Stimulated activated CD8-positive, alpha-beta memory T cell treated with anti-CD3 and anti-CD28 coated beads, Interleukin-4, amount 100 ng/mL, for 48 hours (primary cell): ENCODE results near the gene RNLS.
A peak's percentile ranks its signal among the peaks of the same experiment; 100 is the strongest.

Source experiments
- DNase-seq: peaks from one replicate; pipeline ENCODE4 v3.0.0-alpha.2; 2020

Gene RNLS

DNA sequence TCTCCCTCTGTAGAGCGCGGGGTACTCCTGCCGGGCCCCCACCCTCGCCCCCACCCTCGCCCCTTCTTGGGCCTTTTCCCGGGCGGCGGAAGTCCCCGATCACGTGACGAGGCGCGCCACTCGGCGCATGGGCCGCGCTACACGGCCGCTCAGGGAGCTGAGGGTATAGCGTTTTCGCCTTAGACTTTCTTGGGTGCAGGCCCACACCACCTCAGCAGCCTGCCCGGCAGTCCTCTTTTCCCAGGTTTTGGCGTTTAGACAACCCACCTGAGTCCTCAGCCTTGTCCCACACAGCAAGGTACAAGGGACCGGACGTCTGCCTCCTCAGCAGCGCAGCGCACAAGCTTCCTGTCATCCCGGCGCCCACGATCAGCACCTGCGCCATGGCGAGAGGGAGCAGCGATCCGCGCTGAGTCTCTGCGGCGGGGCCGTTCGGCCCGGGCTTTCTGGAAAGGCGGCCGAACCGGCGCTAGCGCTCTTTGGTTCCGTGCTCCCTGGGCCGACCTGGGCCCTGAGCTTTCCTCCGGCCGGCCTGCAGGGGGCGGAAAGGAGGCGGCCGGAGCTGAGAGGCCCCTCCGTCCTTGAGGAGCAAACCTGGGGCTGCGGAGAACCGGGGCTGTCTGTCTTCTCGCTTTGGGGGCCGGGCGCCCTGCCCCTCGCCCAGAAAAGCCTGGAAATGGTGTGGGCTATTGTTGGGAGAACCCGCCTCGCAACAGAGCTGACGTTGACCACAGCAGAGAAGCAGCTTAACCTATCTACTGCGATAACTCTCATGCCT lies at the start of gene RNLS:
Gene RNLS, minus strand, starts transcription at position 513 of the 778 bp plus-strand sequence.
- peak; percentile 78 for DNase-seq

DNA sequence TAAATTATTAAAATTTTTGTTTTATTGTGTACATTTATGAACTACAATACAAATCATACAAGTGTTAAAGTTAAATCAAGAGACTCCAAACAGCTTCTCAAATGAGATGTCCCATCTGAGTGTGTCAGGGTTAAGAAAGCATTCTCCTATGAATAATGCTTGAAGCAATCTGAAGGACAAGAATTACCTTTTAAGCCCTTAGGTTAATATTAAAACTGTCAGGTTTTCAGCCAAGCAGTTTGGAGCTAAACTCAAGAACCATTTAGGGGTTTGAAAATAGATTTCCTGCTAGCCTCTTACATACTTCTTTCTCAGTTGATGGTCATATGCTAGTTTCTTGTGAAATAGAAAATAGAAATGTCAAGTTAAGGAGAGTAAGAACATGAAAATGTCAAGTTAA lies 41.7 kb upstream of the RNLS start:
- no peak for DNase-seq

DNA sequence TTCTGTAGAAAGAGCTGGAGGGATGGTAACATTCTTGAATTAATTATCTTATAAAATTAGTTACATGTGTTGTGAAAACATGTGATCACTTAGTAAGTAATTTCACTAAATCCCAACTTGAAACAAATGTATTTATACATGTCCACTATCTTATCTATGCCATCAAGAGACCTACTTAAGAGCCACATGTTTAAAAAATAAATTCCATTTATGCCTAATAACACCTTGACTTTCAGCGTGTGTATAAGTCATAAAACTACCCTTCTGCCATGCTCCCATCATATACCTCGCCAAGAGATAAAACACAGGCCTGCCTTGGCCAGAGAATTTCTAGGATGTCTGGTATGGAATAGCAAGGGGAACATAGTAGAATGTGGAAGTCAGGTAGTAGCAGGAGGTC lies 40.7 kb upstream of the RNLS start:
- DNase-seq: no peak

DNA sequence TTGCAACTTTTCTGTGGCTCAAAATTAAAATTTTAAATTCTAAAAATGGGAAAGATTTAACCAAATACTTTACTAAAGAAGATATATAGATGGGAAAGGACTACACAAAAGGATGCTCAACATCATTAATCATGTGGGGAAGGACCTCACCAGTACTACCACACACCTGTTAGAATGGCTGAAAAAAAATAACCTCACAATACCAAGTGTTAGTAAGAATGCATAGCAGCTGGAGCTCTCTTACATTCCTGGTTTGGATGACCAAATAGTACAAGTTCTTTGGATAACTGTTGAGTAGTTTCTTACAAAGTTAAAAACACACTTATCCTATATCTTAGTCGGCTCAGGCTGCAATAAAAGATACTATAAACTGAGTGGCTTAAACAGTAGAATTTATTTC lies 37.3 kb upstream of the RNLS start:
- no peak for DNase-seq

DNA sequence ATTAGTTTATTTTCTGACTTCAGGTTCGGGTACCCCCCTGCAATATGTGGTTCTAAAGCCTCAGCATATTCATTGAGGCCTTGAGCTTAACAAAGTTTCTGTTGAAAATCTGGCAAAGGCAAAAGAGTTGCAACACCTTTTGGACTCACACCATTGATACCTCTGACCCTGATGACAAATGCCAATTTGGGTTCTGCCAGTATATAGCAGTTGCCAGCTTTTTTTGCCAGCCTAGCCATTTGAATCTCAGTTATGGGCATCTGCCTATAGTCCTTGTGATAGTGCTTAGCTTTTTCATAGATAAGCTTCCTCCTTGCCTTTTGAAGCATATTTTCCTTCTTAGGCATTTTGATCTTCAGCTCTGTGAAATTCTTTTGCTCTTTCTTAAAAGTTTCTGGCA lies 35.4 kb upstream of the RNLS start:
- DNase-seq: no peak

DNA sequence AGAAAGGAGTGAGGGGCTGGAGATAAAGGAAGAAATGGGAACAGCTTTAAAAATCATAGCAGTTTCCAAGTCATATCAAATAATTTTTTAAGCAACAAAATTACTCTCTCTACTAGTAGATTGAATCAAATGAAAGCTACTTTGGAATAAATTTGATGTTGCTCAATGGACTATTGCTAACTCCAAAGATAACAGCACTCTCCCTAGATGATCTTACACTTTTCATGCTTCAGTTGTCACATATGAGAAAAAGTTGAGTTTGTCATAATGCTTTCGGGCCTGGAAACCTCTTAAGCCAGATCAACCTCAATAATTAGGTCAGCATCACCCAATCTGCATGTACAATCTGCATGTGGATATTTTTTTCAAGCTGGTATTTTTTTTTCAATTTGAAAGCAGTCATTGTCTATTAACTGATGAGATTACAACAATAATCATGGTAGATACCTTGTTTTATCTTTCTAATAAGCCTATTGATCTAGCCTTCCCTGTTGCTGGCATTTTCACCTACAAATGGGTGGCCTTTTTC lies 34.7 kb upstream of the RNLS start:
- no peak for DNase-seq

DNA sequence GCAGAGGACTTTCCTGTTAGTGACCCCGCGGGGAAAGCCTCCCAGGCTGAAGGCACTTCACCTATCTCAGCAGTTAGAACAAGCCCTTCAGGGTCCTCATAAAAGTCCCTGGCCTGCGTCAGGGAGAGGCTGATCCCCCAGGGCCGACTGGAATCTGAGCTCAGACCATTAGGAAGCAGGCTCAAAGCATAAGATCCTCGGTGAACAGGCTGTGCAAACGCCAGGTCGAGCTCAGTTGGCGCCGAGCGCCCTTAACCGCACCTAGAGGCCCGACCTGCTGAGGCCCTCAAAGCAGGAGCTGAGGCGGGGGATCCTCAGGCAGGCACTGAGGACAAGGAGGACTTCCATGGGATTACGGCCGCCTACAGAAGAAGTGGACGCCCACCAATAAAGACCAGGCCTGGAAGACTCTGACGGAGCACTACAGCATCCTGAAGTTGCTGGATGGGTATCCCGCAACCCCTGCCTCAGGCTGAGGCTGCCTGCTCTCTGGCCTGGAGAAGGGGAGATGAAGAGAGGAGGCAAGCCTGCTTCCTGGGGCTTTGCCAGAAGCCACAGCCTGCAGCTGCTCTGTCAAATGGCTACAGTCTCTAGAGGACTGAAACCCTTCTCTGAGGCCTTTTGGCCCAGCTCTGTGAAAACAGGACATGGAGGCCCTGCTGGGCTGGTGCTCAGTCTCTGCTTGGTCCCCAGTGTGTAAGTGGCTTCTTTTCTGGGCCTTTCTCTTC lies 33.3 kb upstream of the RNLS start:
- DNase-seq: no peak

DNA sequence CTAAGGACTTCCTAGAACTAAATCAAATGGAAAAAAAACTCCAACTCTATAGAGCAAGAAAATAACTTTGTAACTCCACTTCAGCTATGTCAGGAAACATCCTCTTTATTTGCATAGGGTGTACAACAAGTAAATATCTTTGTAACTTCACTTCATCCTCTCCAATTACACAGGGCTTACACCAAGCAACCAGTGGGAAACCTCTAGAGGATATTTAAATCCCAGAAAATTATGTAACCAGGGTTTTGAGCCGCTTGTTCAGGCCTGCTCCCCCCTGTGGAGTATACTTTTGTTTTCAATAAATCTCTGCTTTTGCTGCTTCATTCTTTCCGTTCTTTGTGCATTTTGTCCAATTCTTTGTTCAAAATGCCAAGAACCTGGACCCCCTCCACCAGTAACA lies 25.7 kb upstream of the RNLS start:
- no peak for DNase-seq

DNA sequence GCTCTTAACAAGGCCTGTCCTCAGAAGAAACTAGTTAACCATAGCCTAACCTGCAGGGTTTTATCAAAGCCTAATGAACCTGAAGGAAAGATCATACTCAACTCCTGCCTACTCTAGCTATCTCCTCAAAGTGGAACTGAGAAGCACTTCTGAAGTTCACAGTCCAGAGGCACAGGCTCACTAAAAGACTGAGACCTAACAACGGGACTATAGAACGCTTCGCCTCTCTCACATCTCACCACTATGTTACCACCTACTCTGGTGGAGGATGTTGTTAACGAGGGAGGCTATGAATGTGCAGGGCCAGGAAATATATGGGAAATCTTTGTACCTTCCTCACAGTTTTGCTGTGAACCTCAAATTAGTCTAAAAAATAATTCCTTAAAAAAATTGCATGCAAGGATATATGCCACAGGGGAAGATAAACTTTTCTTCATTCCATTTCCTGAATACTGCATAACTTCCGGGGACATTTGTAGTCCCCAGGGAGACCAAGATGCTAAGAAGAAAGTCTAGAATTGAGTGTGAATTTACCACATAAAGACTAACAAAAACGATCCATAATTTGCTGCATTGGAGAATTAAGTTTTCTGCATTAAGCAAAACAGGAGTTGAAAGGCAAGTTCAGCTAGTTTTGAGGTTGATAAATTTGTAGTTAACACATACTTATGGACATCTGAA lies 25.1 kb upstream of the RNLS start:
- DNase-seq: no peak

DNA sequence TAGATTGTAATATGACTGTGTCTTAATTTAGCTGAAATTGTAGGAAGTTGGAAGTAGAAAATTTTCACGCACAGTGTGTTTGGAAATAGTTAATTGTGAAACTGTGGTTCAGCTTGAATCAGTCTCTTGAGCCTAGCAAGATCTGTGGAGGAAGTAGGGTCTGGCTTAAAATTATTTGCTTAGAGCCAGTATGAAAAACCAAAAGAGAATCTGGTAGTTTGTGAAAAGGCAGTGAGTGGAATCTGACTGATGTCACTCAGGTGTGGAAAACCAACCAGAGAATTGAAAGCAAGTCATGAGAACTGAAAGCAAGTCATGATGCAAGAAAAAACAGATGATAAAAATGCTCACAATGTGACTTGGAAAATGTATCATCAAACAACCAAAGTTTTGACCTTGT lies 14.9 kb upstream of the RNLS start:
- DNase-seq: no peak

DNA sequence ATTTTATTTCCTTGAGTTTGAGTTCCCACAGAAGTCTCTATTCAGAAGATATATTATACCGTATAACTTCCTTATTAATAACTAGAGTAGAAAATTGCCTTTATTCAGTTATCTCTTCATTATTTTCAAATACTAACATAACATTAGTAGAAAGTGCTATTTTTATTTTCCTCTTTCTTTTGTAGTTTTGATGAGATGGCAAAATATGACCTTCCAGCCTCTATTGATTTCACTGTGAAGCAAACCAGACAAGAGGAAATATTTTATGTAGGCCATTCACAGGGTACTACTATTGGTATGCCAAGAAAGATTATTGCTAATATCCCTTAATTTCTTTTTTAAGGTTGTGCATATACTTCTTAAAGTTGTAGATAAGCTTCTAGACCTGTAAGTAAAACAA lies 11.4 kb upstream of the RNLS start:
- DNase-seq: no peak

DNA sequence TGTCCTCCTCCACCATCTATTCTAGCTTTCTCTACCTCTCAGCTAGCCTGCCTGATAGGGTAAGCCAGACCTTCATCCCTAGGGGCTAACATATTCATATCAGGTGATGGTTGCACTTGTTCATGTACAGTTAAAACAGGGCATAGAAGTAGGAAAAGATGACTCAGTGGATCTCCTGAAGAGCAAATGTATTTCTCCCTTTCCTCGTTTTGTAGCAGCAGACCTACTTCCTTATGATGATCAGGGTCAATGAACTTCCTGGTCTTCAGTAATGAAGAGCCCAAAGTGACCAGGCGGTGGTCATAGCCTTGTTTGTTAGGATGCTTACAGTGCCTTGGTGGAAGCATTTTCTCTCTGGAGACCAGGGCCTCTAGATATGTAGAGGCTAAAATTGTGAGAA lies 9.8 kb upstream of the RNLS start:
- DNase-seq: no peak

DNA sequence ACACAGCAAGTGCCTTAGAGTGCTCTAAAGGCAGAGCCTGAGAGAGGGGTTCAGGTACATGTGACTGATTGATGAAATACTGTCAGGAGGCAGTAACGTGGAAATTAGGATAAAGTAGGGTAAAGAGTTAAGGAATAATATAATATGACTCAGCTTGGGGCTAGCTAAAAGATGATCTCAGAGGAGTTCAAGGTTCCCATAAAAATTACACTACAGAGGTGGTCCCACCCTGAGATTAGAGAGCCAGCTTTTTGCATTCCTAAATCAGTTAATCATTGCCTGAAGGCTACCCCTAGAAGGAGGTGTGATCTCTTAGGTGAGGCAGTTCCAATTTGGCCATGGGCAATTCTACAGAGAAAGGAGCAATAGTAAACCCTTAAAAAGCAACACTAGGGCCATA lies 9.3 kb upstream of the RNLS start:
- no peak for DNase-seq

DNA sequence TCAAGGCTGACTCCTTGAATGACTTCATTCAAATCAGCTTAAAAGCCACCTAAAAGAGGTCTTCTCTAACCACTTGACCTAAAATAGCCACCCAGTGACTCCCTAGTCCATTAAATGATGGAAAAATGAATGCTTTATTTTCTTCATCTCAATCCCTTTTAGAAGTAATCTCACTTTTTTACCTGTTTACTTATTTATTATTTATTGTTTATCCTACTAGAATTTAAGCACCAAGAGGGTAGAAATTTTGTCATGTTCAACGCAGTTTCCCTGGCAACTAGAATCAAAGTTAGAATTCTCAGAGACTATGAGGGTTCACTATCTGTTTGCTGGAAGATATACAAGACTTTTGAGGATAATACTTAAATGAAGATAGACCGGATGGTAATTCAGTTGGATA lies 3.3 kb upstream of the RNLS start, which contains the start of gene LIPJ:
Gene LIPJ, plus strand, starts transcription at position 301 of the 400 bp plus-strand sequence. CDS start 3,926 bp downstream, outside the sequence.
- no peak for DNase-seq

DNA sequence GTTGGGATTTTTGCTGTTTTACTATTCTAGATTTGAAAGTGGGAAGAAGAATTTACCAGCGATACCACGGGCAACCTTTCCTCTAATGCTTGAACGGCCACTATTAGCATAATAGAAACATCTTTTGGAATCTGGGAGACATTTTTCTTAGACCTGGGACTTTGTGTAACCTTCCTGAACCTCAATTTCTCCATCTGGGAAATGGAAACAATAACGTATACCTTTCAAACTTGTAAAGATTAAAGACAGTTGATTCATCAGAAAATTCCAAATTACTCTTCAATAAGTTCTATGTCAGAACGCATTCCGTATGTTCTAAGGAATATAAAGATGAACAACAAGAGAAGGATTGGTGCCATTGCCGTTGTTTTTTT lies 453 bp upstream of the RNLS start:
- DNase-seq: no peak

DNA sequence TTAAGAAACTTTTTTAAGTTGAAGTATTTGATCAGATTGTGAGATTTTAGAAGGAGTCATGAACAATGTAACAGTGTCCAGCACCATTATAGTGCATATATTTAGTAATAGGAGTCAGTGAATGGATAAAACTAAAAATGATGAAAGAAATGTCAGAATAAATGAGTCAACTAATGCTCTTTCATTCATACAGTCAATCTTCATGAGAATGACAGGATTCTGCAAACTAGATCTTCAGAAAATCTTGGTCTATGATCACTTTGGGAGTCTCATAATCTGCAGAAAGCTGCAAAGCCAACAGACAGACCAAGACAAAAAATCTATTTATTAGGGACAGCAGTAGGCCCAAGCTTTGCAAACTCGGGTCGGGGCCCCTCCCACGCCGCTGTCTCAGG lies 710 bp downstream of the RNLS start:
- DNase-seq: no peak

DNA sequence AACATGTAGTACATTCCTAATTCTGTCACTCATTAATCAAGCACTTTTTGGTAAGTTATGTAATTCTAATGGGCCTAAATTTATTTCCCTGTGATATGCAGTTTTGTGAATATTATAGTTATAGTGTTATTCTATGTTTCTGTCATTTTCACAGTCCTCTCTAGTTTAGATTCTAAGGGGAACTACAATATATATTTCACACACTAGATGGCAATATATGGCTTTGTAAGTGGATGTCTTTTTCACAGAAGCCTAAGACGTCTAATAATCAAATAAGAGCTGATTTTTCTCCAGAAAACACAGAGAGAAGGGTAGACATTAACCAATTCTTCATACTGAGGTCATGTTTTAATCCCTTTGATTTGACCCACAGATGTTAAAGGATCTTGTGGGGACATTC lies 18.0 kb downstream of the RNLS start:
- no peak for DNase-seq

DNA sequence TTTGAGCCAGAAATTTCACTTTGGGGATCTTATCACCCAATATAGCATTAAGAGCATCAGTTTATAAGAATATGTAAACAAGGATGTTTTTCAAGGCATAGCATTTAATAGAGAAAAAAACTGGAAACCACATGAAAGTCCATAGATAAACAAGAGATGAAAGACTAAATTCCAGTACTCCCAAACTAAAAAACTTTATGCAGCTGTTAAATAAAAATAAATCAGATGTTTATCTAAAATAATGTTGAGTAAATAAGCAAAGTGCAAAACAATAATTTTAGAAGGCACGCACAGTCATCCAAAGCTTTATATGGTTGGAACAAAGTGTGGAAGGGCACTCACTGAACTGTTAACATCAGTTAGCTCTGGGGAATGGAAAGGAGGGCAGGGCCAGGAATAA lies 21.0 kb downstream of the RNLS start:
- DNase-seq: no peak

DNA sequence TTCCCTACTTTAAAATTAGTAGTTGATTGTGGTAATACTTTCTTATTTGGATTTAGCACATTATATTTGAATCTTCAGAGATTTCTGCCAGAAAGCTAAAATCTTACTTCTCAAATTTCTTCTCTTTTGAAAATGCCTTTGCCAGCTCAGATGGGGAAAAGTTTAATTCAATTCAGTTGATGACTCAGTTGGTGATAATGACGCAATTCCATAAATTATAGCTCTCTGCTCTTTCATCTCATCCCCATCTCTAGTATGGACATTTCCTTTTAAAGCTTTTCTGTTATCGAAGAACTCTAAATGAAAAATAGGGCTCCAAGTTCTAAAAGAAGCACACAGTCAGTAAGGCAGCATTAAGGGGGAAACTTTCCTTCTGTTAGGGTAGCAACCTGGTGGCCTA lies 25.5 kb downstream of the RNLS start:
- no peak for DNase-seq

DNA sequence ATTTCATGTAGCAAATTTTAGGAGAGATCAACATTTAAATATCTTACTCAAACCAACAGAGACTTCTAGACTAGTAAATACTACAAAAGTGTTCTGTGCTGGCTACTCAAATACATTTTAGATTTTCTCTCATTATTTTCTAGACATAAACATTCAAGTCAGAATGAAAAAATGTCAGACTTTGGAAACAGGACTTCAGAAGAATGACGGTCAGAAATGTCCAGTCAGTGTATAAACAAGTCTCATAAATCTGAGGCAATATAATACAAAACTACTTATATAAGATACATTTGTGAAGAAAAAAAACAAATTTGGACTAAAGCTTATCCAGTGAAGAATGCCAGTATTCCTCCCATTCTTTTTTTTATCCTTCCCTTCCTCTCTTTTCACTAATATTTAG lies 25.9 kb downstream of the RNLS start:
- DNase-seq: no peak

DNA sequence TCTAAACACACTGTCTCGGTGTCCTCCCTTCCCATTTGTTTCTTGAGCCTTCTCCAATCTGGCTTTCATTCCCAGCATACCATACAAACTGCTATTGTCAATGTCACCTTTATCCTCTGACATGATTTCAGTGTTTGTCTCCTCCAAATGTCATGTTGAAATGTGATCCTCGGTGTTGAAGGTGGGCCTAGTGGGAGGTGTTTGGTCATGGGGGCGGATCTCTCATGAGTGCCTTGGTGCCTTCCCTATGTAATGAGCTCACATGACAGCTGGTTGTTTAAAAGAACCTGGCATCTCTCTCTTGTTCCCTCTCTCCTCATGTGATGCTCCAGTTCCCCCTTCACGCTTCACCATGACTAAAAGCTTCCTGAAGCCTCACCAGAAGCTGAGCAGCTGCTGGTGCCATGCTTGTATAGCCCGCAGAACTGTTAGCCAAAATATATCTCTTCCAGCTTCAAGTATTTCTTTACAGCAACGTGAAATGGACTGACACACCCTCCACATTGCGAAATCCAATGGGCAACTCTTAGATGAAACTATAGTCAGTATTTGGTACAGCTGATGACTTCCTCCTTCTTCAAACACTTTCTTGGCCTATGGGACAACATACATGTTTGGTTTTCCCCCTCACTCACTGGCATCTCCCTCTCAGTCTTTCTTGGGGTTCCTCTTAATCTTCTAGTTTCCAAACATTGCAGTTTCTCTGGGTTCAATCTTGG lies 27.8 kb downstream of the RNLS start:
- DNase-seq: no peak

DNA sequence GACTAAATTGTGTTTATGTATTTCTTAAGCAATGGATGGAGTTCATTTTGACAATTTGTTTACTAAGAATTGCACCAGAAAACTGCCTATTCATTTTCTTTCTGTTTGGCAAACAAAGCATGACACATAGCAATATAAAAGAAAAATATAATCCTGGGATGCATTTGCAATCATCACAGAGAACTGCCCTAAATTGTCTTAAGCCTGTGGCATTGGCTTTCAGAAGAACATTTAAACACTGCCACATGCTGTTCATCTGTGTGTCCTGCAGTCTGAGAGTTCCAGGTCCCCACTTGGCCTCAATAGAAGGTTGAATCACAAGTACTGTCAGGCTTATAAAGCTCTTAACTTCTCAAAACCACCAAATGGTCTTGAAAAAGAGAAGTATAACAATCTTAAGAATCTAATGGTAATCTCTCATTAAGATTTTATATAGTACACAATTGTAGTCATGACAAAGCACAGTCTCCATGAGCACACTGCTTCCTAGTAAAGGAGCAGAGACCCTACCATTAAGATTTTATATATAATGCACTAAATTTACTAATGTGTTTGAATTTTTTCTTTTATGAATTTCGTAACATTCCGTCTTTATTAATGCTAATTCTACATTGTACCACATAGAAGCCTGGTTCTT lies 29.9 kb downstream of the RNLS start:
- DNase-seq: peak; percentile 26

DNA sequence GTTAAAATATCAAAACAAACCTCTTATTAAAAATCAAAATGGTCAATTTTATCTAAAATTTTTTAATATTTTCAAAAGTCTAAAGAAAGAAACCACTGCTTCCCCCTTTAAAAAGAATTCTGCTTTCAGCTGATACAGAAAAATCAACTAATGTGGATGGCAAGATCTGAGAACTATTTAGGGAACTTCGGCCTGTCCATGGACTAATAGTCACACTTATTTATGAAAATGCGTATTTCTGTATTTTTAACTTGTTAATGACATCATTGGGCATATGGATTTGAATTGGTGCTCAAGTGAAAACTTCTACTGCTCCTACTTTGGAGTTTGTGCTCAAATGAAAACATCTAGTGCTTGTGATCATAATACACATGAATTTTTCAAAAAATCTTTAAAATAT lies 31.9 kb downstream of the RNLS start:
- DNase-seq: no peak
